ENCODE measurements around the gene PRTFDC1. TPM values are rescaled to one million over a fixed set of nuclear protein-coding genes. Genes with fewer than 3 reads are reported as not detected.

Gene PRTFDC1
- total RNA-seq, 1 donor from 2014 or later: 1.5 TPM

GRCh38 chr10:24848195-24848594 is 104.2 kb downstream of the PRTFDC1 start:
- peak overlapping the region; percentile 3 for H3K4me3 ChIP-seq
- H3K9me3 ChIP-seq (replicated peaks): no peaks in the 10 kb centered on the region
- H3K36me3 ChIP-seq: no peaks in the 10 kb centered on the region
- intact Hi-C loops (cut with micrococcal nuclease): no loop called here
- no peaks in the 10 kb centered on the region for H3K27me3 ChIP-seq (ENCODE audit: low read depth)
- DNase-seq: no peak
- no peak for TF ChIP-seq CTCF (IDR thresholded peaks at IDR 0.05; ENCODE audit: borderline replicate concordance)
- peak overlapping the region; percentile 14 for H3K27ac ChIP-seq (replicated peaks)
- H3K4me1 ChIP-seq: peaks cover 4% of the 10 kb centered on the region

DNA sequence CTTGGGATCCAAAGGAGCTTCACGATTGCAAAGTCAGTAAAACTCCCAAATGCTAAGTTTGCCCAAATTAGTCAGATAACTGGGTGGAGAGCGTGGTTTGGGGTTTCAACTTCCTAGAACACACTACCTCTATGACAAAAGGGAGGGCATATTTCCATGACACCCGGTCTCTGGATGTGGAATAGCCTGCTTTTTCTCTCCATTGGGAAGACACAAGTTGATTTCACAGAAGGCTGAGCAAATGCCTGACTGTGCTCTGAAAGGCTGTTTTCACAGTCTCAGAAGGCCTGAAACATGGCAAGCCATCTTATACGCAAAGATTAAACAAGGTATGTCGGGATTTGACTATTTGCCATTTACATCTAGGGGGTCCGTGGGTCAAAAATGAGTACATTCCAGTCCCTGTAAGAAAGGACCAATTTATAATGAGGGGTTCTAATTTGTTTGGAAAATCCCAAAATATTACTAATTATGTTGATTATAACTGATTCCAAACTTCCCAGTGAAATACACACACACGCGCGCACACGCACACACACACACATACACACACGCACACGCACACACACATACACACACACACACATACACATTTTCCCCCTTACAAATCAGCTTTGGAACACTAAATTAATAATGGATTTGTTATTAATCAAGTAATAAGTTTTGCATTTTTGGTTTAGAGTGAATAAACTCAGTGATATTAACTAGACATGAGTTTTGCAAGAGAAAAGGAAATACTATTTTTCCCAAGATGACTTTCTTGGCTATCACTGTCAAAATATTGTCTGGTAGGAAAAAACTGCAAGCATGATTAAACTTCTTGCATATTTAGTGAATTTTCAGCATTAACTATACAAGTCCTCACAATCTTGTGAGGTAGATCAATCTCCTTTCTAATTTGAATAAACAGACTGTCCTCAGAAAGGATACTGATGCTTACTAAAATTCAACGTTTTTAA is 105.0 kb downstream of the PRTFDC1 start:
- no peak for DNase-seq
- Histone ChIP-seq H3K4me1 (peaks cover 4% of the 10 kb centered on the region), H3K27ac (replicated peaks) (peak overlapping the region; percentile 14), H3K36me3 (no peaks in the 10 kb centered on the region), H3K27me3 (ENCODE audit: low read depth) (no peaks in the 10 kb centered on the region), H3K4me3 (peak overlapping the region; percentile 3), H3K9me3 (replicated peaks) (no peaks in the 10 kb centered on the region)
- intact Hi-C loops (cut with micrococcal nuclease): no loop called here
- TF ChIP-seq CTCF (IDR thresholded peaks at IDR 0.05; ENCODE audit: borderline replicate concordance): no peak

DNA sequence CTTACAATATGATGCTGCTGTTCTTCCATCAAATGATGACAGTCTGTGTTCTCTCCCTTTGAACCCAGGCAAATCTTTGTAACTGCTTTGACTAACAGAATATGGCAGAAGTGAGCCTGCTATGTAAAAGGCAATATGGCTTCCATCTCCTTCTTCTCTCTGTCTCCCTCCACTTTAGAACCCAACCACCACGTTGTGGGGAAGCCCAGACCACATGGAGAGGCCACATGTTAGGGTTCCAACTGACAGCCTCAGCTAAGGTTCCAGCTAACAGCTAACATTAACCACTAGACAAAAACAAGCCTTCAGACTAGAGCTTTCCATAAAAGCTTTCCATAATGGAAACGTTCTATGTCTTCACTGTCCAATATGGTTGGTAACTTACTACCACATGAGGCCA is 107.7 kb downstream of the PRTFDC1 start:
- TF ChIP-seq CTCF (IDR thresholded peaks at IDR 0.05; ENCODE audit: borderline replicate concordance): no peak
- H3K4me3 ChIP-seq: no peak overlapping the region
- H3K4me1 ChIP-seq: peaks cover 4% of the 10 kb centered on the region
- no peak for DNase-seq
- no peak overlapping the region for H3K27ac ChIP-seq (replicated peaks)
- H3K9me3 ChIP-seq (replicated peaks): no peaks in the 10 kb centered on the region
- intact Hi-C loops (cut with micrococcal nuclease): no loop called here
- H3K36me3 ChIP-seq: no peaks in the 10 kb centered on the region
- H3K27me3 ChIP-seq (ENCODE audit: low read depth): no peaks in the 10 kb centered on the region

DNA sequence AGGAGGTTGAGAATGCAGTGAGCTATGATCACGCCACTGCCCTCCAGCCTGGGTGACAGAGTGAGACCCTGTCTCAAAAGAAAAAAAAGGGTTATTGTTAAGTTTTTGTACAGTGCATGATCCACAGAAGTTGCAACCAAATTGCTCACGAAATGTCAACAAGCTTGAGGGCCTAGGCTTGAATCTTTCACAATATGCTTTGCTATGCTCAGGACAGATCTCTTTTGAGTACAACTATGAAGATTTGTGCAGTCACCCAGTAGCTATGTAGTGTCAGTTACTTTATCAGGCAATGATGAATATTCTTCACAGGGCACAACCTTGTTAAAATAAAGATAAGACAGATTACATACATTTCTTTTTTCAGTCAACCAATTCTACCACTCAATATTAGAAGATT is 109.2 kb downstream of the PRTFDC1 start:
- no peaks in the 10 kb centered on the region for H3K27me3 ChIP-seq (ENCODE audit: low read depth)
- H3K36me3 ChIP-seq: no peaks in the 10 kb centered on the region
- H3K9me3 ChIP-seq (replicated peaks): no peaks in the 10 kb centered on the region
- intact Hi-C loops (cut with micrococcal nuclease): no loop called here
- DNase-seq: no peak
- TF ChIP-seq CTCF (IDR thresholded peaks at IDR 0.05; ENCODE audit: borderline replicate concordance): no peak
- H3K4me1 ChIP-seq: no peaks in the 10 kb centered on the region
- H3K4me3 ChIP-seq: no peak overlapping the region
- H3K27ac ChIP-seq (replicated peaks): no peak overlapping the region

GRCh38 chr10:24842856-24843255 is 109.5 kb downstream of the PRTFDC1 start:
- Histone ChIP-seq H3K36me3 (no peaks in the 10 kb centered on the region), H3K4me1 (no peaks in the 10 kb centered on the region), H3K27ac (replicated peaks) (no peak overlapping the region), H3K27me3 (ENCODE audit: low read depth) (no peaks in the 10 kb centered on the region), H3K4me3 (no peak overlapping the region), H3K9me3 (replicated peaks) (peaks cover 2% of the 10 kb centered on the region)
- no peak for TF ChIP-seq CTCF (IDR thresholded peaks at IDR 0.05; ENCODE audit: borderline replicate concordance)
- no peak for DNase-seq
- intact Hi-C loops (cut with micrococcal nuclease): no loop called here
